Lower leg skin (tissue), 3 donors: Measurements from ENCODE around the gene RPE65.

ENCODE experiments used
- CTCF ChIP-seq, 3 donors: fragments of 450-650 bp; IDR thresholded peaks; one replicate each; pipeline ENCODE4 v1.5.1; 2016; ENCODE audit warnings: antibody characterized with exemption in 3 of 3, mild to moderate bottlenecking in 3 of 3, moderate library complexity in 2 of 3
- POLR2A ChIP-seq, 2 donors: fragments of 450-650 bp; IDR thresholded peaks; one replicate each; pipeline ENCODE4 v1.6.1; 2016 to 2017; ENCODE audit warnings: antibody characterized with exemption in 2 of 2, mild to moderate bottlenecking in 1 of 2, moderate library complexity in 1 of 2

GRCh38 chr1:68421350-68421749 is 28.4 kb downstream of the RPE65 start:
- TF ChIP-seq CTCF (IDR thresholded peaks at IDR 0.05) (no peak), POLR2A (IDR thresholded peaks at IDR 0.05) (no peak)
